HG03558 (cell line): Measurements from ENCODE around the gene CIBAR2.
"Not testable (repeated sequence)": the region's sequence is repeated elsewhere in the genome, so short reads cannot be mapped to it uniquely, and the experiment has no call there.

Source experiments
- ATAC-seq: cut with Tn5 transposase; IDR thresholded peaks from one replicate; pipeline ENCODE4 v1.9.1; 2021; ENCODE audit warnings: moderate number of reproducible peaks; ENCODE audit not compliant: unreplicated experiment; ENCODE audit errors: extremely low read depth

Gene CIBAR2

DNA sequence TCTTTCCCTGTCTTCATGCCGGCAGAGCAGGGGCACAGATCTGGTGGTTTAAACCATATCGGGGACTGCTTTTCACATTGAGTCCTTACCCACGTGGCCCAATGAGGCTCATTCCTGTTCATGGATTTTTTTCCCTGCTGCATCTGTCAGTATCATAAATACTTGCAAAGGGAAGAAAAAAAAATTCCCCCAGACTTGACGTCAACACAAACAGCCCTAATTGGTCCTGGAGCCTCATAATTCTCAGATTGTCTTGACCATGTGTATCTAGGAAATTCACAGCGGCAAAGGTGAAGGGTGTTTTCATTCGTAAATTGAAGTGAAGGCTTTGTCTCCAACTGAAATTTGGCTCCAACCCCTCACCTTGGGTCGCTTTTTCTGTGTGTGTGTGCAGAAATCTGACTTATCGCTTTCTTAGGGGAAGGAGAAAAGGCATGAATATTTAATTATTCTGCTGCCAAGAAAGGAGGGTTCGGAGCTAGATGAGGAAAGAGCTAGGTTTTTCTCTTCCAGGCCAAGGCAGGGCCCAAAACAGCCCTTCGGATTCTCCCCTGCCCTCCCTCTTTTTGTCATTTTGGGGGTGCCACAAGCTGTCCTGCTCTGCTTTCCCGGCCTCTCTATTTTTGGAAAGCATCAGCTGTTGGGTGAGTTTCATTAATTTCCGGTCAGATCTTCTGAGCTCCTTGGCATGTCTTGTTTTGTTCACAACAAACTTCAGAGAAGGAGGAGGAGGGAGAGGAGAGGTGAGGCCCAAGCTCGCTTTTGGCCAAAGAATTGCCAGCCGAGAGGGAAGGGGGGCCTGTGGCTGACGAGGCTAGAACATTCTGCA lies 17.8 kb upstream of the CIBAR2 start:
- ATAC-seq, result no peak

DNA sequence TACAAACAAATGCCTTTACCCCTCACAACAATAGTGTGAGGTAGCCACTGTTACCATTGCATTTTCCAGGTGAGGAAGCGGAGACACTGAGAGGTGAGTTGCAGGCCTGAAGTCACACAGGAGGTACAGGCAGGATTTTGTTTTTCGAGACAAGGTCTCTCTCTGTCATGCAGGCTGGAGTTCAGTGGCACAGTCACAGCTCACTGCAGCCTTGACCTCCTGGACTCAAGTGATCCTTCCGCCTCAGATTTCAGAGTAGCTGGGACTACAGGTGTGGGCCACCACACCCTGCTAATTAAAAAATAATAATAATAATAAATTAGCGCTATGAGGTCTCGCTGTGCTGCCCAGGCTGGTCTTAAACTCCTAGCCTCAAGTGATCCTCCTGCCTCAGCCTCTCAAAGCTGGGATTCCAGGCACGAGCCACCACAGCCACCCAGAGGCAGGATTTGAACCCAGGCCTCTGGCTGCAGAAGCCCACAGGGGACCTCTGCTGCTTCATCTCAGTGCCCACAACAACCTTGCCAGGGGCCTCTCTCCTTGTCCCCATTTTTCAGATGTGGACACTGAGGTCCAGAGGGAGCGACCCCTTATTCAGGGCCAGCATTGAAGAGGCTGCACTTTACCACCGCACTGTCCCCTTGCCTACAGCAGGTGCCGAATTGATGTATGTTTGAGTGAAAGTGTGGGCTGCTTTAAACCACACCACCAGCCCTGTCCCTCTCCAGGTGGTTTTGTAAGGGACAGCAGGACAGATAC lies 16.0 kb upstream of the CIBAR2 start:
- ATAC-seq, result no peak

DNA sequence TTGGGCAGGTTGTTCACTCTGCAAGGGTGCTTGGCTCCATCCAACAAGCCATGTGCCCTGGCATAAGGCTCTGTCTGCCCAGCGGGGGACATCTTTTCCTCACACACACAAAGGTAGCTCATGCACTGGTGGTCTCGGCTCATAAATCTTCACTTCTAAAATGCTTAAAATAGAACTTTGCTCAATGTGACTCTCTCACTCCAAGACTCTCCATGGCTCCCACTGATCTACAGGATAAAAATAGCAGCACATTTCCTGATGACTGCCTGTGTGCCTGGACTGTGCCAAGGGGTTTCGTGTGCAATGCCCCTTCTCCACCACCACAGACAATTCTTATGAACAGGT lies 15.1 kb upstream of the CIBAR2 start:
- ATAC-seq, result no peak

DNA sequence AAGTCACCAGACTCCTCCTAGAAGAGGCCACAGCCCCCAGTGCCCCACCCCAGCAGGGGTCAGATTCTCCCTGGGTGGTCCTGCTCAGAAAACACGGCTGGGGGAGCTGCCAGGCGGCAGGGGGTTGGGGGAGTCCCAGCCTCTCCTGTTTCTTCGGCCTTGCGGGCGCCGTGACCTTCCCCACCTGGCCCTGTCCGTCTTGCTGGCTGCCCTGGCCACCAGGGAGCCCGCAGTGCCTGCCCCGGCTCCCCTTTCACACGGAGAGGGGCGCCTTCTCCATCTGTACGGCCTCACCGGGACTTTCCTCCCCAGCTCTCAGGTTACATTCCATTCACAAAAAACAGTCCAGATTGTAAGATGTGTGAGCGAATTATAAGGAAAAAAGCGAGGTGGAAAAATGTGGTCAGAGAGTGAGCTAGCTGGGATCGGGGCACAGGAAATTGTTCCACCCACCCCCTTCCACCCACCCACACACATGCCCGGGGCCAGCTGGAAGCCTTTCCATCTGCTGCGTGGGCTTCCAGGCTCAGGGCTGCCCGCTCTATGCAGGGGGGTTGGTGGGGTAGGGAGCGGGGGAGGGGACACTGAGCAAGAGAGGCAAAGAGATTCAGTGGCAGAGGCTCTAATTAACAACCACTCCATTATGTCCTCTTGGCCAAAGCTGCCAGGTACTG lies 14.6 kb upstream of the CIBAR2 start:
- ATAC-seq, result no peak

DNA sequence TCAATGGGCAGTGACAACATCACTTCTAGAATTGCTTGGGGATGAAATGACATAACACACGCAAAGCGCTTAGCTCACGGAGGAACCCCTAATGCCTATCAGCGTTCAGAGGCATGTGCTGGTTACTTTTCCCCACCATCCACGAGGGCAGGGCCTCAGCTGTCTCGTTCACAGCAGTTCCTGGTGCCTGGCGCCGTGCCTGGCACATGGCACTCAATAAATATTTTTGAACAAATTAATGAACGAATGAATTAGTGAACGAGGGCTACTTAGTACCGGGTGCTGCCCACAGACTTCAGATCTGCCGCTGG lies 14.1 kb upstream of the CIBAR2 start:
- ATAC-seq, result no peak

DNA sequence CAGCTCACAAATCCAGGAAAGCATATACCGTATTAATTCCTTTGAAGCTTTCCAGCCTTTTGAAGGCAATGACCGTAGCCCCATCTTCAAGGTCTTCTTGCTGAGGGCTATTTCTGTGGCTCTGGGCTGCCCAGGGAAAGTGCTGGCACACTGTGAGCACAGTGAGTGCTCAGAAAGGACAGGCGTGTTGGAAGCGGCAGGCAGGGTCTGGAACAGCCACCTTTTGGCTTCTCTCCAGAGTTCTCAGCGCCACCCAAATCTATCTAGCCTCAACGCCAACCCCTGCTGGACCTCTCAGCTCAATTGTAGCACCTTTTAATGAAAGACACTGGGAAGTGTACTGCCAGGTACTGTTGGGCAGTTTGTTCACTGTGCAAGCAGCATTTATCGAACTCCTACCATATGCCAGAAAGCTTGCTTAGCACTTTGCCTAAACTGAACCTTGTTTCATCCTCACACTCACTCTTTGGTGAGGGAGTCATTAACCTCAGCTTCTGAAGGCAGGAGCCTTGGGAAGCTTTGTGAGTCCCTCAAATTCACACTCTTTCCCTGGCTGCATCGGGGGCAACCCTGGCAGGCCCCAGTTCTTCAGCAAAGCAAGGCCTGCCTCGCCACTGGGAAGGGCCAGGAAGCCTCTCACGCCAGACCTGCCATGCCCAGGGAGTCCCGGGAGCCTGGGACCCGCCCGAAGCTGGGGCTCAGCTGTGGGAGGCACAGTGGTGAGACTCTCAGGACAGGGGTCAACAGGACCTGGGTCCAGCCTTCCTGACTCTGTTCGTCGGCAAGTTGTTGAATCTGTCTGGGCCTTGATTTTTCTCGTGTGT lies 13.5 kb upstream of the CIBAR2 start:
- no peak for ATAC-seq

DNA sequence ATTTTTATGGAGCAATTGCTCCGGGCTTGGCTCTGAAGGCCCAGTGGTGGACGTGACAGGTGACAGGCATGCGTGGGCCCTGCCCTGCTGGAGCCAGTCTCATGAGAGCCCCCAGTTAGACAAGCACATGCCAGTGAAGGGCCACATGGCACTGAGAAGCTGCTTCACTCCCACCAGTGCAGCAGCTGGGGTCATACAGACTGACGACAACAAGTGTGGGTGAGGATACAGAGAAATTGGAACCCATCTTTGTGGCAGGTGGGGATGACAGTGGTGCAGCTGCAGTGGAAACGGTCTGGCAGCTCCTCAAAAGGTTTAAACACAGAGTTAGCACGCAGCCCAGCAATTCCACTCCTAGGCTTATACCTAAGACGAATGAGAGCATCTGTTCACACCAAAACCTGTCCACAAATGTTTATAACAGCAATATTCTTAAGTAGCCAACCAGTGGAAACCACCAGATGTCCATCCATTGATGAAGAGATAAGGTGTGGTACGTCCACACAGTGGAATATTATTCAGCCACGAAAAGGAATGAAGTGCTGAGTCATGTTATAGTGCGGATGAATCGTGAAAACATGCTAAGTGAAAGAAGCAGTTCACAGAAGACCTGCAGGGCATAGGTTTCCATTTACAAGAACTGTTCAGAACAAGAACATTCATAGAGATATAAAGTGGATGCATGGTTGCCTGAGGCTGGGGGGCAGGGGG lies 12.5 kb upstream of the CIBAR2 start:
- no peak for ATAC-seq

DNA sequence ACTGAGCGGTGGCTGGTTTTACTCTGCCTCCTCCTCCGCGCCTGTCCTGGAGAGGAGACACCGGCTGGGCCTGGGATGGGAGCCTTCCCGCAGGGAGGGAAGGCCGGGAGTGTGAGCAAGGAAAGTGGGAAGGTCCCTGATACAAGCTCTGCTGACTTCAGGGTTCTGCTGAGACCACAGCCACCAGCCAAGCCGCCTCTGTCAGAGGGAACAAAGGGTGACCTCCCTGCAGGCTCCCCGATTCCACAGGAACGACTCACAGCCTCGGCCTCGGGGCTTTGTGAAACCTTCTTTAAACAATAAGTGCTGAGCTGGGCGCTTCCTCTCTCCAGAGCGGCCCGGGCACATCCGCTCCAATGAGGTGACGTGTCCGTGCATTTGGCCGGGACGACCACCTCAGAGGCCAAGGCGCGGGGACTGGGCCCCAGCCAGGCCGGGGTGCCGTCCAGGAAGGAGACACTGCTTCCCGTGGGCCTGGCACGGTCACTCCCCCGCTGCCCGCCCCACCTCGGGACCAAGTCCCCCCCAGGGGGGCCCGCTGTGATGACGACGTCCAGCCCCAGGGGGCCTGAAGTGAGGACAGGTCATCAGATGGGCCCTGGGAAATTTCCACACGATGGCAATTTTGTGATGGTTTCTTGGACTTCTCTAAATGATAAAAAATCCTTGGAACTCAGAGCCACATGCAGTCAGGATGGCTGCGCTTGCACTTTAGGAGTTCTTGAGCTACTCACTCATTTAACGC lies 11.8 kb upstream of the CIBAR2 start:
- ATAC-seq, result no peak

DNA sequence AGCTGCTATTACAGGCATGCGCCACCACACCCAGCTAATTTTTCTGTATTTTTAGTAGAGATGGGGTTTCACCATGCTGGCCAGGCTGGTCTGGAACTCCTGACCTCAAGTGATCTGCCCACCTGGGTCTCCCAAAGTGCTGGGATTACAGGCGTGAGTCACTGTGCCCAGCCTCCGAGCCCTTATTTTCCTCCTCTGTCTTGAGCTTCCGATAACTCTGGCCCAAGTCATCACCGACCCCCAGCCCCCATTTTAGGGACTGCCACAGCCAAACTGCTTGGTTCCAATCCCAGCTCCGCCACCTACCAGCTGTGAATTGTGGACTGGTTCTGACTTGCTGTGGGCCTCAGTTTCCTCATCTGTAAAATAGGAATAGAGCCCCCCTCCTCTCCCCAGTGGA lies 11.2 kb upstream of the CIBAR2 start:
- not testable (repeated sequence) for ATAC-seq

DNA sequence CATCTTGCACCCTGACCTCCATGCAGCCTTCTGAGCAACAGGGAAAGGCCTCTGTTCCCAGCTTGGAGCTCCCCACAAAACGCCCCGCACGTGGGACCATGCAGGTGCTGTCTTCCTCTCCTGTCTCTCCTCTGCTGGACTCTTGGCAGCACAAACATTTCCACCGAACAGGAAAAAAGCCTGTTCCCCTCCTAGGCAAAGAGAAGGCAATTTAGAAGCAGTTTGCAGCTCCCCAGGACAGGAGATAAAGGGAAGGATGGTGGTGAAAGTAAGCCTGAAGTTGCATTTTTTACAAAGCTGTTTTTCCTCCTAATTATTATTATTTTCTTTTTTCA lies 7.7 kb upstream of the CIBAR2 start:
- ATAC-seq, result no peak

DNA sequence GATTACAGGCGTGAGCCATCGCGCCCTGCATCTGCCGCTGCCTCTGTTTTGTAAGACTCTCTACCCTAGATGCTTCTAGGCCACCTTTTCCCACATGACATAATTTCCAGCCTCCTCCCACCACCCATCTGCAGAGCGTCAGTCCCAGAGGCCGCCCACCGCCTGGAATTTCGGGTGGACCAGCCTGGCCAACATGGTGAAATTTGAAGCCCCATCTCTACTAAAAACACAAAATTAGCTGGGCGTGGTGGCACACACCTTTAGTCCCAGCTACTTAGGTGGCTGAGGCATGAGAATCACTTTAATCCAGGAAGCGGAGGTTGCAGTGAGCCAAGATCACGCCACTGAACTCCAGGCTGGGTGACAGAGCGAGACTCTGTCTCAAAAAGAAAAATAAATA lies 5.1 kb upstream of the CIBAR2 start:
- ATAC-seq, result no peak

DNA sequence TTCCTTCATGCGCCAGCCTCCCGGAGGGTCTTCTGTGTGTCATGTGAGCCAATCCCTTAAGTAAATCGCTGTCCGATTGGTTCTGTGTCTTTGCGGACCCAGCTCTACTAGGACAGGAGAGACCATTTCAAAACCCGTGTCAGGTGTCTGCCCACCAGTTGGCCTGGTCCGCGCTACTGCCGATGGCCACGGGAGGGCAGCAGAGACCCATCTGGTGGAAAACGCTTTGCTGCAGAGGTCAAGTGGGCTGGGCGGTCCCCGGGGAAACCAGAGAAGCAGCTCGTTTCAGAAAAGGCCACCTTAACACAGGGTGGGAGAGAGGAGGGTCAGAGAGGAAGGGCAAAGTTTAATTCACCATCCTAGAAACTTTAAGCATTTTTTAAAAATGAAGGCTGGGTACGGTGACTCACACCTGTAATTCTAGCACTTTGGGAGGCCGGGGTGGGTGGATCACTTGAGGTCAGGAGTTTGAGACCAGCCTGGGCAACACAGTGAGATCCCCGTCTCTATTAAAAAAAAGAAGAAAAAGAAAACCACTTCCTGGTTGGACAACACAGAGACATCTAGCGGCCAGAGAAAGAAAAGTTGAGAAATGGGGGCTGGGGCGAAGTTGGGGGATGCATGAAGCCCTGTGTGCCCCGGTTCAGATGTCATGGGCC lies 2.8 kb upstream of the CIBAR2 start:
- ATAC-seq, result no peak

DNA sequence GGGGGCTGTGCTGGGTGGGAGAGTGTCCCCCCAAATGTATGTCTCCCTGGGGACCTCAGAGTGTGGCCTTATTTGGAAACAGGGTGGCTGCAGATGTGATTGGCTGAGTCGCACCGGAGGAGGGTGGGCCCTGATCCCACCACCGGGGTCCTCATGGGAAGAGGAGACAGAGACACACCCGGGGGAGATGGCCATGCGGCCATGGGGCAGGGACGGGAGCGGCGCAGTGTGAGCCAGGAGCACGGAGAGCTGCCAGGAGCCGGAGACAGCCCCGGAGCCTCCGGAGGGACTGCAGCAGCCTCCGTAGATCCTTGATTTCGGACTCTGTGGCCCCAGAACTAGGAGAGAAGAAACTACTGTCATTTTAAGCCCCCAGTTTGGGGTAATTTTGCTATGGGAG lies 1.6 kb upstream of the CIBAR2 start:
- ATAC-seq, result no peak

DNA sequence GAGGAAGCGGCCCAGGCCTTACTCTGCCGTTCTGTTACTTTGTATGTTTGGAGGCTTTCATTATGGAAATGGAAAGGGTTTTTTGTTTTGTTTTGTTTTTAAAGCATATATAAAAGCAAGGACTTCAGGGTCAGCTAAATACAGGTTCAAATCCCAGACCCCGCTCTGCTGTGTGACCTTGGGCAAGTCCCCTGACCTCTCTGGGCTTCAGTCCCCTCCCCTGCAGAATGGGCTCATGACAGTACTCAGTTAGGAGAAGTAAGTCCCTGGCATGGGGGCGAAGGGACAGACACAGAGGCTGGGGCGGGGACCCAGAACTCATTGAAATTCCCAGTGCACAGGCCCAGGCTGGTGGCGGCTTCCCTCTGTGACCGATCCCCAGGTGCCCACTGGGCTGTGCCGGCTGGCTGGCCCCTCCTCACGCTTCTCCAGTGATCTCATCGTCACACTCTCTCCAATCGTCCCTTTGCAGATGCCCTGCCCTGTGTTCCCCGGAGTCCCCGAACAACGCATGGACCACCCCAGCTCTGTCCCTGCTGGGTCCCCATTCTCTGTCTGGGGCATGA lies 979 bp upstream of the CIBAR2 start:
- ATAC-seq, result no peak

DNA sequence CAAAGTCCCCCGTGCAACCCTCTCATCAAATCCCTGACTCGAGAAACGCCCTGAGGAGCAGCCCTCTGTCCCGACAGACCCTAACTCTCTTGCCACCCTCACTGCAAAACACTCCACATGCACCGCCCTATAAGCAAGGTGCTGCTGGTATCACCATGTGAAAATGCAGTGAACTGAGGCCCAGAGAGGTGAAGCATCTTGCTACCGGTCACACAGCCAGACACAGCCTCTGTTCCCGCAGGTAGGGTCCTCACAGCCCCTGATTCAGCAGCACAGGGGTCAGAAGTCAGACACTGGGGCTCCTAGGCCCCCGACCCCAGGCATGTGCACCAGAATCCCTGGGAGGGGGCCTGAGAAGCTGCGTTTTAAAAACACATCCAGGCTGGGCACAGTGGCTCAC lies 1.1 kb downstream of the CIBAR2 start:
- no peak for ATAC-seq

DNA sequence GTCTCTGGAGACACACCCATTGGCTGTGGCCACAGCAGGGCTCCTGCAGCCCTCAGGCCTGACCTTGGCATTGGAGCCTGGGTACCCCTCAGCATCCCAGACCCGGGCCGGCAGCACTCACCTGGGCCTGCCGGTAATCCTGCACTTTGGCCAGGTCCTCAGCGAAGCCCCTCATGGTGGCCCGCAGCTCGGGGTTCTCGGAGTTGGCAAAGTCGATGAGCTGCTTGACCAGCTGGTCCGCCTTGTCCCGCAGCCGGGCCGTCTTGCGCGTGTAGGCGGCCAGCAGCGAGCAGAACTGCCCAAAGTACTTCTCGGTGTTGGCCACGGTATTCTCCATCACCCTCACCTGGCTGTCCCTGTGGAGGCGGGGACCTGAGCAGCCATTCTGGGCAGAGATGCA lies 2.2 kb downstream of the CIBAR2 start:
- ATAC-seq, result no peak

DNA sequence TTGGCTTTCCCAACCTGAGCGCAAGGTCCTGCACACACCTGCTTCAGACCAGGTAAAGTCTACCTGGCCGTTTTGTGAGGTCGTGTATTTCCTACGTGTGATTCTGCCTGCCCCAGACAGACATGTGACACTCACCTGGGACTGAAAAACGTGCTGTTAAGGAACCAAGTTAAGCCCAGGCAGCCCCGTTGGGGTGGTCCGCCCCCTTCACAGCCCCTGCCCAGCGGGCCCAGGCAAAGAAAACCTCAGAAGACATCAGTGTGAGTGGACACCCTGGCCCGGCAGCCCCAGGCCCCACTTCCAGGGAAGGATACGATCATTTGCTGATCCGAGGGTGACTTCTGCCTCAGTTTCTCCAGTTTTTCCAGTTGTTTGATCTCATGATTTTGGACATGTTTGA lies 4.7 kb downstream of the CIBAR2 start:
- ATAC-seq, result no peak

DNA sequence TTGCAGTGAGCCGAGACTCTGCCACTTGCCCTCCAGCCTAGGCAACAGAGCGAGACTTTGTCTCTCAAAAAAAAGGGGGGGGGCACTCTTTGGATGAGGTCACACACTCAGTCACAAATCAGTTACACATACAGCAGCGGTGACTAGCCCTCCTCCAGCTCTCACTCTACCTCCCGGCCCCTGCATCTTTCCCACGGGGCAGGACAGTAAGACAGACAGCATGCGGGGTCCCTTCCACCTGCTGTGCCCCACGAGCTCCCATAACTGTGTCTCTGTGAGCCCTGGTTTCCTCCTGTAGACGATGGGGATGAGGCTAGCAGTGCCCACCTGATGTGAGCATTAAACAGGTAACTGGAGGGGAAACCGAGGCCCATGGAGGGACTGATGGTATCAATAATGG lies 5.2 kb downstream of the CIBAR2 start:
- no peak for ATAC-seq

DNA sequence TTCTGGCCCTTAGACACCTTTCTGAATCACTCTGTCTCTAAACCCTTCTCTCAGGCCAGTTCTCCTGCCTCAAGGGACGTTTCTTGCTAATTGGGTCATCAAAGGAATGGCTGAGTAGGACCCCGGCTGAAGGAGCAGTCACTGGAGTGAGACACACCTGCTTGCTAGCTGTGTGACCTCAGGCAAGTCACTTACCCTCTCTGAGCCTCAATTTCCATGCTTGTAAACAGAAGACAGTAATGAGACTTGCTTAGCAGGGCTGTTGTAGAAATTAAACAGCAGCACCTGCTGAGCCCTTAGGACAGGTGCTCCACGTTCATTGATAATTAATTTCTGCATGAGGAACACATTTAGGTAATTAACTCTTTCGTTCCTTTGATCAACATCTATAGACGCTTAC lies 6.8 kb downstream of the CIBAR2 start:
- ATAC-seq, result no peak
